Progenitor cell of endocrine pancreas (in vitro differentiated cells): ENCODE results near the gene KLHL17. TPM values are rescaled to one million over a fixed set of nuclear protein-coding genes. Genes with fewer than 3 reads are reported as not detected.

ENCODE experiments used
- DNase-seq: peaks from one replicate; pipeline ENCODE4 v3.0.0; 2021; ENCODE audit warnings: low spot score; ENCODE audit not compliant: unreplicated experiment
- H3K27ac Mint-ChIP-seq: 2 replicates; pipeline ENCODE4 v1.8.0; 2021; ENCODE audit warnings: mild to moderate bottlenecking, moderate library complexity, mixed read lengths
- H3K27me3 Mint-ChIP-seq: 2 replicates; pipeline ENCODE4 v1.8.0; 2021; ENCODE audit warnings: mixed read lengths
- H3K36me3 Mint-ChIP-seq: 2 replicates; pipeline ENCODE4 v1.8.0; 2022; ENCODE audit warnings: mixed read lengths; ENCODE audit not compliant: insufficient read depth
- H3K4me1 Mint-ChIP-seq: 2 replicates; pipeline ENCODE4 v1.8.0; 2021; ENCODE audit warnings: low read depth, mixed read lengths
- H3K4me3 Mint-ChIP-seq: 2 replicates; pipeline ENCODE4 v1.8.0; 2021; ENCODE audit warnings: low read depth, mild to moderate bottlenecking, moderate library complexity, mixed read lengths
- H3K9me3 Mint-ChIP-seq: 2 replicates; pipeline ENCODE4 v1.8.0; 2021; ENCODE audit warnings: low read depth, mixed read lengths
- CTCF ChIP-seq: fragments of 200-600 bp; sonication (generic); IDR thresholded peaks from one replicate; pipeline ENCODE4 v1.5.0; 2021; ENCODE audit warnings: antibody characterized with exemption, mild to moderate bottlenecking; ENCODE audit not compliant: unreplicated experiment
- total RNA-seq: library from RNA; stranded (reverse); gene quantifications from 2 replicates; pipeline ENCODE4 v1.2.1, GENCODE V29; 2021

The KLHL17 gene
- total RNA-seq, 1 donor from 2014 or later = 45.3 TPM

DNA sequence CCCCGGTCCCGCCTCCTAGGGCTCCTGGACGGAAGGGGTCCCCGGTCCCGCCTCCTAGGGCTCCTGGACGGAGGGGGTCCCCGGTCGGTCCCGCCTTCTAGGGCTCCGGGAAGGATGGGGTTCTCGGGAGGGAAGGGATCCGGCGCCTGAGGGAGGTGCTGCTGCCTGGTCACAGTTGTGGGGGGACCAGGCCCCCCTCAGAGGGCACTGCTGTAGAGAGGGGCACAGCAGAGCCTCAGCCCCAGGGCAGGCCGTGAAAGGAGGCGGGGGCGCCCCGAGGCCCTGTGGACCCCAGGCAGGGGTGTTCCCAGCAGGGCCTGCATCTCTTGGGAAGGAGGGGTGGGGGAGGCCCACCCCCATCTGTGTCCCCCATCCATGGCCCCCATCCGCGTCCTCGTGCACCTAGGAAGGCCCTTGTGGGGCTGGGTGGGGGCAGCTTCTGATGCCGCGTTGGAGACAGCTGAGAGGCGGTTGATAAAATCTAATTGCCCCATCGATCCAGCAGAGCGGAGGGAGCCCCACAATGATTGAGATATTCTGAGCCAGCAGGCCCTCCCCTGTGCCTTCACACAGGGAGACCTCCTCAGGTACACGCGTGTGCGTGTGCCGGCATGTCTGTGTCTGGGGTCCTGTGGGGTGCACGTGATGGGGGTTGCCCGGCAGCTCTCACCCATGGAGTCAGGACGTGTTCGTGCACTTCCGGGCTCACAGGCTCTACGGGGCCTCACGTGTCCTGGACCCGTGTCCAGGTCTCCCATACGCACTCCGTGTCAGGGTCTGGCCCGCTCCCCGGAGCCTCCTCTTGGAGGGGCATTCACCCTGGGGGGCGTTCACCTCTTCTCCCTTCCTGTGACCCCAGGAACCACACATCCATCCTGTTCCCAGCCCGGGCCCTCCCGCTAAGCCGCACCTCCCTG lies 23.8 kb upstream of the KLHL17 start:
- Mint-ChIP-seq H3K27ac (no peak overlapping the region), H3K9me3 (no peaks in the 10 kb centered on the region), H3K4me3 (no peak overlapping the region), H3K27me3 (peaks cover 35% of the 10 kb centered on the region), H3K36me3 (no peaks in the 10 kb centered on the region), H3K4me1 (peaks cover 22% of the 10 kb centered on the region)
- no peak for DNase-seq
- no peak for TF ChIP-seq CTCF

DNA sequence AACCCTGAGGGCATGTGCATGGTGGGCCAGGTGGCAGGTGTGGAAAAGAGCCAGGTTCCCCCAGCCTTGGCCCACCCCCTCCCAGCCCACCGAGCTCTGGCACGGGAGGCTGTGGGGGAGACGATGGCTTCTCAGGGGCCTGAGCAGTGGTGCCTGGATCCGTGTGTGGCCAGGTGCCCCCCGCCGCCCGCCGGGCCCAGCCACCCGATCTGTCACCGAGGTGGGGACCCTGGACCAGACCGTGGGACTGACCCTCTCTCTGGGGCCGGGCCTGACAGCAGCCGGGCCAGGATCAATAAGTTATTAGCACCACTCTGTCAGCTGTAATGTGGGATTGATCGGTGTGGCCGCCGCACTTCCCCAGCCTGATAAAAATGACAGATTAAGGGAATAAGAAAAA lies 22.9 kb upstream of the KLHL17 start:
- H3K9me3 Mint-ChIP-seq = no peaks in the 10 kb centered on the region
- H3K27me3 Mint-ChIP-seq = peaks cover 26% of the 10 kb centered on the region
- no peaks in the 10 kb centered on the region for H3K36me3 Mint-ChIP-seq
- H3K27ac Mint-ChIP-seq = peak overlapping the region; percentile 81
- DNase-seq = no peak
- no peak for TF ChIP-seq CTCF
- no peak overlapping the region for H3K4me3 Mint-ChIP-seq
- peaks cover 22% of the 10 kb centered on the region for H3K4me1 Mint-ChIP-seq

DNA sequence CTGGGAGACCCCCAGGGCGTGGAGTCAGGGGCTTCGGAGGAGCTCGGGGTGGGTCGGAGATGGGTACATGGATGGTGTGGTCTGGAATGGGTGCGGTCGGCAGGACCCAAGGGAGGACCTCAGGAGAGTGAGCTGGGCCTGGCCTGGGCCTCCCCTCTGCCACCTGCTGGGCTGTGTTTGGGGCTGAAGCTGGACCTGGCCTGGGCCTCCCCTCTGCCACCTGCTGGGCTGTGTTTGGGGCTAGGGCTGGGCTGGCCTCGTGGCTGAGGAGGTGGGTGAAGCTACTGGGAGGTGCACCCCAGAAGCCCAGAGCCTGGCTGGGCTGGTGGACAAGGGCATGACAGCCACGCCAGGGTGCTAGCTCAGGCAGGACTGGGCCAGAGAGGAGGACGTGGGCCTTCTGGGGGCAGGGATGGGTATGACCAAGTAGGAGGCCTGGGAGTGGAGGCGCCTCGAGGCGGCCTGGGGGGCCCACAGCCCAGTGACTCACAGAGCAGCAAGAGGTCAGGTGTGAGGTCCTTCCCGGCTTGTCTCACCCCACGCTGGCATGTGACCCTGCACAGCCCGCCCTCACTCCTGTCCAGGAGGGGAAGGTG lies 22.2 kb upstream of the KLHL17 start:
- peak overlapping the region; percentile 81 for H3K27ac Mint-ChIP-seq
- peak; percentile 53 for TF ChIP-seq CTCF
- peaks cover 21% of the 10 kb centered on the region for H3K27me3 Mint-ChIP-seq
- no peak overlapping the region for H3K4me3 Mint-ChIP-seq
- H3K4me1 Mint-ChIP-seq = peaks cover 22% of the 10 kb centered on the region
- H3K9me3 Mint-ChIP-seq = no peaks in the 10 kb centered on the region
- H3K36me3 Mint-ChIP-seq = no peaks in the 10 kb centered on the region
- no peak for DNase-seq

- Mint-ChIP-seq H3K27me3 (peaks cover 17% of the 10 kb centered on the region), H3K4me3 (peak overlapping the region; percentile 29), H3K36me3 (no peaks in the 10 kb centered on the region), H3K9me3 (no peaks in the 10 kb centered on the region), H3K27ac (no peak overlapping the region), H3K4me1 (peaks cover 22% of the 10 kb centered on the region)
- TF ChIP-seq CTCF = peak; percentile 21
- DNase-seq = no peak
Observed at GRCh38 chr1:938711-939489, 21.5 kb upstream of the KLHL17 start.

DNA sequence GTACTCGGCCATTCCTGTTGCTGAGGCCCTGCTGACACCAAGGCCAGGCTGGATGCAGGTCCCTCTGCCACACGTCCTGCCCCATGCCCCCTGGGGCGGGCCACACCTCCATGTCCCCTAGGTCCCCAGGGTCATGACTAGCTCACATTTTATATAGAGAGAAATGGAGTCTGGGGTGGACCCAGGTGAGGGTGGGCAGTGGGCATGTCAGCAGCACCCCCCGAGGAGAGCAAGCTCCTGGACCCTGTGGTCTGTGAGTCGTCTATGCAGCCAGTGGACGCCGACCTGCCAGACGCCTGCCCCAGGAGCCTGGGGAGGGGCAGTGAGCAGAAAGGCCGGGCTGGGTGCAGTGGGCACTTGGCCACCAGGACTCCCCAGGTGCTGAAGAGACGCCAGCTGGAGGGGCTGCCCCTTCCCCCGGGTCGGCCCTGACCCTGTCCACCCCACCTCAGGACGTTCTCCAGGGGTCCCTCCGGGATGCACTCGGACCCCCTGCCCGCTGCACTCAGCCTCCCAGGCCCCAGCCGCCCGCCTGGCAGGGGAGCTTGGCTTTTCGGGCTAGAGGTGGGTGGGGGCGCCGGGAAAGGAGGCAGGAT lies 20.8 kb upstream of the KLHL17 start:
- no peak for DNase-seq
- Mint-ChIP-seq H3K4me1 (peaks cover 22% of the 10 kb centered on the region), H3K27ac (no peak overlapping the region), H3K9me3 (no peaks in the 10 kb centered on the region), H3K36me3 (no peaks in the 10 kb centered on the region), H3K27me3 (peaks cover 17% of the 10 kb centered on the region), H3K4me3 (peak overlapping the region; percentile 29)
- no peak for TF ChIP-seq CTCF
